MM.1S (cell line): ENCODE measurements around the gene TIPIN.

Source experiments
- DNase-seq: peaks from one replicate; pipeline ENCODE4 v3.0.0-alpha.2; 2015
- H2AFZ ChIP-seq: fragments of 300-600 bp; sonication (generic); 2 replicates; pipeline ENCODE4 v1.6.0; 2016; ENCODE audit warnings: antibody characterized with exemption, low read length
- H3F3A ChIP-seq: fragments of 300-600 bp; sonication (generic); 2 replicates; pipeline ENCODE4 v1.6.1; 2016; ENCODE audit warnings: mild to moderate bottlenecking, antibody characterized with exemption, low read length, moderate library complexity, mixed read lengths; ENCODE audit not compliant: insufficient read depth
- H3K27ac ChIP-seq: fragments of 300-600 bp; sonication (generic); 2 replicates; pipeline ENCODE4 v1.5.1; 2016; ENCODE audit warnings: mild to moderate bottlenecking, low read length
- H3K27me3 ChIP-seq: fragments of 300-600 bp; sonication (generic); replicated peaks from 2 replicates; pipeline ENCODE4 v1.6.0; 2016; ENCODE audit warnings: low read length; ENCODE audit not compliant: insufficient read depth
- H3K36me3 ChIP-seq: fragments of 300-600 bp; sonication (generic); replicated peaks from 2 replicates; pipeline ENCODE4 v1.6.1; 2016; ENCODE audit warnings: mild to moderate bottlenecking, low read length, mixed read lengths; ENCODE audit not compliant: insufficient read depth
- H3K4me1 ChIP-seq: fragments of 300-600 bp; sonication (generic); 2 replicates; pipeline ENCODE4 v1.6.1; 2016; ENCODE audit warnings: low read length, mixed read lengths
- H3K4me2 ChIP-seq: fragments of 300-600 bp; sonication (generic); 2 replicates; pipeline ENCODE4 v1.6.0; 2016; ENCODE audit warnings: low read depth, low read length
- H3K4me3 ChIP-seq: fragments of 300-600 bp; sonication (generic); 2 replicates; pipeline ENCODE4 v1.5.1; 2016; ENCODE audit warnings: low read length, mixed read lengths
- H3K79me2 ChIP-seq: fragments of 300-600 bp; sonication (generic); 2 replicates; pipeline ENCODE4 v1.6.1; 2016; ENCODE audit warnings: mixed run types, low read length, mixed read lengths
- H3K9ac ChIP-seq: fragments of 300-600 bp; sonication (generic); 2 replicates; pipeline ENCODE4 v1.6.1; 2016; ENCODE audit warnings: low read length, mixed read lengths
- H3K9me2 ChIP-seq: fragments of 300-600 bp; sonication (generic); replicated peaks from 2 replicates; pipeline ENCODE4 v1.6.1; 2016; ENCODE audit warnings: mild to moderate bottlenecking, low read length, mixed read lengths; ENCODE audit not compliant: insufficient read depth
- H3K9me3 ChIP-seq: fragments of 300-600 bp; sonication (generic); replicated peaks from 2 replicates; pipeline ENCODE4 v1.6.1; 2016; ENCODE audit warnings: mild to moderate bottlenecking, low read length, mixed read lengths; ENCODE audit not compliant: insufficient read depth
- H4K20me1 ChIP-seq: fragments of 300-600 bp; sonication (generic); 2 replicates; pipeline ENCODE4 v1.6.1; 2016; ENCODE audit warnings: mild to moderate bottlenecking, low read length, moderate library complexity, mixed read lengths; ENCODE audit not compliant: insufficient read depth
- CTCF ChIP-seq: fragments of 300-600 bp; sonication (generic); IDR thresholded peaks from 2 replicates; pipeline ENCODE4 v1.5.1; 2016; ENCODE audit warnings: antibody characterized with exemption, low read length, mixed read lengths
- EZH2 ChIP-seq: fragments of 300-600 bp; sonication (generic); optimal IDR thresholded peaks from 2 replicates; pipeline ENCODE3; 2017; ENCODE audit warnings: low read depth, mild to moderate bottlenecking, antibody characterized with exemption, low read length, mixed read lengths
- EZH2phosphoT487 ChIP-seq: fragments of 300-600 bp; sonication (generic); IDR thresholded peaks from 2 replicates; pipeline ENCODE4 v1.6.1; 2018; ENCODE audit warnings: antibody characterized with exemption, low read length

TIPIN gene

GRCh38 chr15:66404532-66404931 is 48.0 kb upstream of the TIPIN start:
- Histone ChIP-seq H3F3A (no peaks in the 10 kb centered on the region), H3K4me1 (peaks cover 7% of the 10 kb centered on the region; the same call in 1 of the 2 replicates), H3K9me3 (no peaks in the 10 kb centered on the region), H3K27me3 (no peaks in the 10 kb centered on the region), H2AFZ (no peak overlapping the region), H3K79me2 (peaks cover 99% of the 10 kb centered on the region), H3K9ac (no peak overlapping the region), H3K9me2 (no peaks in the 10 kb centered on the region), H3K36me3 (no peaks in the 10 kb centered on the region), H3K4me2 (no peak overlapping the region), H3K4me3 (no peak overlapping the region), H4K20me1 (peaks cover 14% of the 10 kb centered on the region; the same call in 1 of the 2 replicates), H3K27ac (no peak overlapping the region)
- DNase-seq = no peak
- no peak for TF ChIP-seq EZH2
- TF ChIP-seq CTCF = no peak
- no peak for TF ChIP-seq EZH2phosphoT487

- H3K27ac ChIP-seq = no peak overlapping the region
- no peak overlapping the region for H3K9ac ChIP-seq
- no peak overlapping the region for H2AFZ ChIP-seq
- no peak for DNase-seq
- H3K27me3 ChIP-seq = no peaks in the 10 kb centered on the region
- TF ChIP-seq EZH2 = no peak
- TF ChIP-seq EZH2phosphoT487 = no peak
- no peak for TF ChIP-seq CTCF
- peaks cover 99% of the 10 kb centered on the region for H3K79me2 ChIP-seq
- no peaks in the 10 kb centered on the region for H3K36me3 ChIP-seq
- H3F3A ChIP-seq = no peaks in the 10 kb centered on the region
- H3K4me1 ChIP-seq = peaks cover 2% of the 10 kb centered on the region; the same call in 1 of the 2 replicates
- peaks cover 14% of the 10 kb centered on the region; the same call in 1 of the 2 replicates for H4K20me1 ChIP-seq
- no peak overlapping the region for H3K4me3 ChIP-seq
- H3K9me3 ChIP-seq = no peaks in the 10 kb centered on the region
- no peak overlapping the region for H3K4me2 ChIP-seq
- H3K9me2 ChIP-seq = no peaks in the 10 kb centered on the region
Measured at GRCh38 chr15:66404122-66404521, 47.6 kb upstream of the TIPIN start.

GRCh38 chr15:66403323-66403722 is 46.8 kb upstream of the TIPIN start:
- Histone ChIP-seq H3K9me3 (no peaks in the 10 kb centered on the region), H3K9me2 (no peaks in the 10 kb centered on the region), H3K9ac (no peak overlapping the region), H3K79me2 (peaks cover 99% of the 10 kb centered on the region), H3K27ac (no peak overlapping the region), H3K36me3 (no peaks in the 10 kb centered on the region), H4K20me1 (peaks cover 14% of the 10 kb centered on the region; the same call in 1 of the 2 replicates), H3K4me2 (no peak overlapping the region), H3F3A (no peaks in the 10 kb centered on the region), H3K4me3 (no peak overlapping the region), H3K27me3 (no peaks in the 10 kb centered on the region), H2AFZ (no peak overlapping the region), H3K4me1 (no peaks in the 10 kb centered on the region)
- TF ChIP-seq EZH2 = no peak
- no peak for TF ChIP-seq CTCF
- no peak for DNase-seq
